ENCODE measurements around the gene NCAM1. TPM values are rescaled to one million over a fixed set of nuclear protein-coding genes. Genes with fewer than 3 reads are reported as not detected.

NCAM1 gene
- total and polyA plus RNA-seq, 10 donors: 0.41 to 13.2 (median 7.1) TPM

DNA sequence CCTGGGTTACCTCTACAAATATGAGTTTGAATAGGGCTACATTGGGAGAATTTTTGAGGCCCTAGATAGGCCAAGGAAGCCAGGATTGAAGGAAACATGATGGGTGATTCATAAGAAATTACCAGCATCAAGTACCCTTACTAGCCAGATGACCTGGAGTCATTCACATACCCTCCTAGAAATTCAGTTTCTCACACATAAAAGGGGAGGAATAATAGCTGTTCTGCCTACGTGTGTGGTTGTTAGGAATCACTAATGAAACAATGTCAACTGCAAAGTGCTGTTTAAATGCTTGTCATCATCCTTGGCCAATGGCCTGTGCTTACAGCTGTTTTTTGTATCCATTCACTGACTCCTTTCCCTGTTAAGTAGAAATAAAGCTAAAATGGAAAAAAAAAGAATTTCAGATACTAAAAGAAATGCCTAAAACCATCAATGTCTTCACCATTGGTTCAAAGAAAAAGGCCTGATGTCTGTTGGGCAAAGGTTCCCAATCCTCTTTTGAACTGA is 114.4 kb downstream of the NCAM1 start:
- 45 to 63% (median 55%) methylated on average over 1 of the region's 1 CpG for WGBS, 5 donors
- TF ChIP-seq CTCF (IDR thresholded peaks at IDR 0.05 in 8 of 11, conservative IDR thresholded peaks at IDR 0.05 in 3 of 11): no peak
- TF ChIP-seq POLR2A (IDR thresholded peaks at IDR 0.05): no peak
- no peak for TF ChIP-seq POLR2AphosphoS5 (IDR thresholded peaks at IDR 0.05)
- Histone ChIP-seq H3K4me3 (no peak overlapping the region), H3K4me1 (no peaks in the 10 kb centered on the region), H3K36me3 (no peaks in the 10 kb centered on the region), H3K27me3 (replicated peaks in 1 of 7) (no peaks in the 10 kb centered on the region), H3K27ac (no peak overlapping the region), H3K9me3 (no peaks in the 10 kb centered on the region)
- no peak for DNase-seq
- intact Hi-C loops (cut with DNase I; ENCODE audit: low total_unique reads): no loop called here

DNA sequence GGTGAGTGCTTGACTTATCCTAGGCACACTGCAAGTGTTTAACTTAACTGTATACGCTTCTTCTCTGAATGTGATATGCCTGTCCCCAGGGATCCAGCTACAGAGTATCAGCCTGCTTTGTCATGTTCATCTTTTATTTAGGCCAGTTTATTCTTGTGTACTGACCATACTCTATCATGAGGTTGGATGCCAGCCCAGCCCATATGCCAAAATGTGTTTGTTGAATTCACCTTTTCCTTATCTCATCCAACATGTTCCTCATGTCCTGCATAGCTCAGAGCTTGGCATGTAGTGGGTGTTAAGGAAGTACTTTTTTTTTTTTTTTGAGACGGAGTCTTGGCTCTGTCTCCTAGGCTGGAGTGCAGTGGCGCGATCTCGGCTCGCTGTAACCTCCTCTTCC is 116.2 kb downstream of the NCAM1 start:
- H3K27ac ChIP-seq: no peak overlapping the region
- H3K4me3 ChIP-seq: no peak overlapping the region
- H3K9me3 ChIP-seq: no peaks in the 10 kb centered on the region
- no peaks in the 10 kb centered on the region for H3K27me3 ChIP-seq (replicated peaks in 1 of 7)
- DNase-seq: no peak
- H3K36me3 ChIP-seq: no peaks in the 10 kb centered on the region
- TF ChIP-seq CTCF (IDR thresholded peaks at IDR 0.05 in 8 of 11, conservative IDR thresholded peaks at IDR 0.05 in 3 of 11): no peak
- no peak for TF ChIP-seq POLR2A (IDR thresholded peaks at IDR 0.05)
- TF ChIP-seq POLR2AphosphoS5 (IDR thresholded peaks at IDR 0.05): no peak
- H3K4me1 ChIP-seq: no peaks in the 10 kb centered on the region
- intact Hi-C loops (cut with DNase I; ENCODE audit: low total_unique reads): no loop called here
- 84 to 93% (median 90%) methylated on average over 6 of the region's 6 CpGs for WGBS, 5 donors

GRCh38 chr11:113082341-113082955 is 121.2 kb downstream of the NCAM1 start:
- H3K27me3 ChIP-seq (replicated peaks in 1 of 7): no peaks in the 10 kb centered on the region
- no peaks in the 10 kb centered on the region for H3K4me1 ChIP-seq

More at GRCh38 chr11:113082341-113082955, 121.2 kb downstream of the NCAM1 start:
- WGBS, 5 donors: 84 to 92% (median 87%) methylated on average over 12 of the region's 12 CpGs
- no peak for DNase-seq
- TF ChIP-seq CTCF (IDR thresholded peaks at IDR 0.05 in 8 of 11, conservative IDR thresholded peaks at IDR 0.05 in 3 of 11): no peak
- TF ChIP-seq POLR2A (IDR thresholded peaks at IDR 0.05): no peak
- no peak for TF ChIP-seq POLR2AphosphoS5 (IDR thresholded peaks at IDR 0.05)
- intact Hi-C loops (cut with DNase I; ENCODE audit: low total_unique reads): no loop called here
- Histone ChIP-seq H3K9me3 (no peaks in the 10 kb centered on the region), H3K4me3 (no peak overlapping the region), H3K27ac (no peak overlapping the region), H3K36me3 (no peaks in the 10 kb centered on the region)

Data from spleen (tissue), 11 donors.